Liver (tissue), 9 donors: ENCODE data around the gene GTF2IRD1. TPM values are rescaled to one million over a fixed set of nuclear protein-coding genes. Genes with fewer than 3 reads are reported as not detected.

Source experiments
- DNase-seq: peaks from one replicate; pipeline ENCODE4 v3.0.0-alpha.2; 2017; ENCODE audit warnings: low spot score
- H3K27ac ChIP-seq, 2 donors: one replicate each; pipeline ENCODE4 v1.7.0; 2013; ENCODE audit warnings: inconsistent platforms in 2 of 2, low read length in 2 of 2, control low read depth in 1 of 2, low read depth in 1 of 2, mild to moderate bottlenecking in 1 of 2
- H3K27me3 ChIP-seq, 4 donors: one replicate each; pipeline versions ENCODE4 v1.6.1 to v1.7.0; 2013; ENCODE audit warnings: low read length in 3 of 4, inconsistent platforms in 1 of 4, mild to moderate bottlenecking in 1 of 4, moderate library complexity in 1 of 4; ENCODE audit not compliant: control insufficient read depth in 4 of 4, insufficient read depth in 4 of 4
- H3K36me3 ChIP-seq, 4 donors: one replicate each; pipeline versions ENCODE4 v1.6.1 to v1.7.0; 2013; ENCODE audit warnings: low read length in 3 of 4, mild to moderate bottlenecking in 3 of 4, low read depth in 1 of 4, moderate library complexity in 1 of 4; ENCODE audit not compliant: control insufficient read depth in 4 of 4, insufficient read depth in 3 of 4
- H3K4me1 ChIP-seq, 4 donors: one replicate each; pipeline versions ENCODE4 v1.6.1 to v1.7.0; 2013; ENCODE audit warnings: low read length in 3 of 4, mild to moderate bottlenecking in 3 of 4, moderate library complexity in 1 of 4; ENCODE audit not compliant: control insufficient read depth in 4 of 4, insufficient read depth in 4 of 4
- H3K4me3 ChIP-seq, 3 donors: one replicate each; pipeline versions ENCODE4 v1.6.1 to v1.7.0; 2013; ENCODE audit warnings: low read length in 3 of 3, control low read depth in 1 of 3, low read depth in 1 of 3, mild to moderate bottlenecking in 1 of 3
- H3K9ac ChIP-seq, 2 donors: one replicate each; pipeline ENCODE4 v1.7.0; 2013; ENCODE audit warnings: low read length in 2 of 2, mild to moderate bottlenecking in 2 of 2, moderate library complexity in 2 of 2, control low read depth in 1 of 2, low read depth in 1 of 2
- H3K9me3 ChIP-seq, 4 donors: one replicate each; pipeline versions ENCODE4 v1.6.1 to v1.7.0; 2013; ENCODE audit warnings: low read length in 3 of 4; ENCODE audit not compliant: control insufficient read depth in 4 of 4
- CTCF ChIP-seq: fragments of 150-350 bp; IDR thresholded peaks from 2 replicates; pipeline ENCODE4 v1.5.1; 2017; ENCODE audit warnings: improper control_type of control experiment, low read depth, low read length; ENCODE audit not compliant: missing input control
- EGR1 ChIP-seq, 2 donors: IDR thresholded peaks; 2 replicates each; pipeline ENCODE4 v1.6.1; 2016 to 2018; ENCODE audit warnings: antibody characterized with exemption in 2 of 2, low read depth in 2 of 2
- HNF4A ChIP-seq, 2 donors: conservative IDR thresholded peaks; 2 replicates each; pipeline ENCODE4 v1.6.1; 2016; ENCODE audit warnings: antibody characterized with exemption in 2 of 2, mild to moderate bottlenecking in 2 of 2
- HNF4G ChIP-seq: IDR thresholded peaks from 2 replicates; pipeline ENCODE4 v1.6.1; 2016; ENCODE audit warnings: antibody characterized with exemption
- JUND ChIP-seq, 2 donors: IDR thresholded peaks; 2 replicates each; pipeline ENCODE4 v1.6.1; 2016; ENCODE audit warnings: antibody characterized with exemption in 2 of 2
- NR2F2 ChIP-seq: IDR thresholded peaks from 2 replicates; pipeline ENCODE4 v1.6.1; 2016; ENCODE audit warnings: antibody characterized with exemption
- RXRA ChIP-seq, 2 donors: IDR thresholded peaks; 2 replicates each; pipeline ENCODE4 v1.6.1; 2017 to 2018; ENCODE audit warnings: antibody characterized with exemption in 2 of 2, mild to moderate bottlenecking in 1 of 2
- SP1 ChIP-seq: IDR thresholded peaks from 2 replicates; pipeline ENCODE4 v1.6.1; 2018; ENCODE audit warnings: antibody characterized with exemption, mild to moderate bottlenecking
- YY1 ChIP-seq: IDR thresholded peaks from 2 replicates; pipeline ENCODE4 v1.6.1; 2016; ENCODE audit warnings: antibody characterized with exemption, mild to moderate bottlenecking
- ZBTB33 ChIP-seq: IDR thresholded peaks from 2 replicates; pipeline ENCODE4 v1.6.1; 2016; ENCODE audit warnings: antibody characterized with exemption
- WGBS: extraction: QIAGEN DNeasy Blood & Tissue Kit; methylation state at CpG from one replicate; pipeline ENCODE4 v1.1.7; 2013; 5-methylcytosine and 5-hydroxymethylcytosine counted together
- polyA plus RNA-seq, 2 donors: library from polyadenylated mRNA; stranded (reverse) in 1 of 2; unstranded in 1 of 2; fragments of 200-250 nt in 1 of 2; fragments of >200 nt in 1 of 2; fragmentation: Nextera tagmentation in 1 of 2; extraction: Ambion mirVana in 1 of 2; gene quantifications; one replicate each; pipeline versions ENCODE4 v1.2.1 to v1.2.3, GENCODE V29; 2013 to 2015
- total RNA-seq, 2 donors: library from RNA; depleted of rRNA; stranded (reverse); fragments of >200 nt; gene quantifications; one replicate each; pipeline ENCODE4 v1.2.3, GENCODE V29; 2014
- donor health status: healthy.
- donor health status: healthy.
- donor health status: healthy.
- donor health status: healthy.
- donor health status: healthy.

Gene GTF2IRD1
- total and polyA plus RNA-seq, 4 donors = 2.0 to 7.4 (median 3.3) TPM

GRCh38 chr7:74586258-74587175, 132.8 kb downstream of the GTF2IRD1 start:
- Histone ChIP-seq H3K9me3 (no peaks in the 10 kb centered on the region), H3K27ac (no peak overlapping the region), H3K27me3 (no peaks in the 10 kb centered on the region), H3K9ac (no peak overlapping the region), H3K4me3 (no peak overlapping the region), H3K4me1 (peaks cover 0 to 6% (median 2%) of the 10 kb centered on the region in 4 donors), H3K36me3 (peaks cover 0 to 2% (median 0%) of the 10 kb centered on the region in 4 donors)
- DNase-seq = no peak
- no peak for TF ChIP-seq JUND (IDR thresholded peaks at IDR 0.05)
- TF ChIP-seq ZBTB33 = no peak
- no peak for TF ChIP-seq NR2F2
- no peak for TF ChIP-seq EGR1 (IDR thresholded peaks at IDR 0.05; ENCODE audit: low read depth in 2 of 2)
- WGBS = 91% methylated on average over 18 of the region's 18 CpGs

GRCh38 chr7:74587435-74588126, 133.9 kb downstream of the GTF2IRD1 start:
- peak; percentile 62 for DNase-seq
- no peaks in the 10 kb centered on the region for H3K27me3 ChIP-seq
- H3K9me3 ChIP-seq = no peaks in the 10 kb centered on the region
- no peak overlapping the region for H3K9ac ChIP-seq
- peak overlapping the region; percentile 34 to 69 for H3K27ac ChIP-seq
- TF ChIP-seq NR2F2 (peak; percentile 41), CTCF (no peak), YY1 (no peak)
- WGBS = 64% methylated on average over 13 of the region's 13 CpGs
- H3K4me1 ChIP-seq = peaks cover 0 to 5% (median 2%) of the 10 kb centered on the region in 4 donors
- H3K36me3 ChIP-seq = peaks cover 0 to 2% (median 0%) of the 10 kb centered on the region in 4 donors
- no peak overlapping the region for H3K4me3 ChIP-seq

- TF ChIP-seq JUND (IDR thresholded peaks at IDR 0.05) (no peak), RXRA (IDR thresholded peaks at IDR 0.05) (peak; percentile 29 to 77), SP1 (peak; percentile 27), HNF4A (conservative IDR thresholded peaks at IDR 0.05) (peak; percentile 73 to 85), HNF4G (peak; percentile 11), NR2F2 (peak; percentile 21)
- DNase-seq = no peak
- H3K9ac ChIP-seq = no peak overlapping the region
- H3K4me1 ChIP-seq = peaks cover 0 to 5% (median 2%) of the 10 kb centered on the region in 4 donors
- no peaks in the 10 kb centered on the region for H3K9me3 ChIP-seq
- H3K36me3 ChIP-seq = peaks cover 0 to 3% (median under 1%) of the 10 kb centered on the region in 4 donors
- 75% methylated on average over 16 of the region's 16 CpGs for WGBS
- H3K27me3 ChIP-seq = no peaks in the 10 kb centered on the region
- H3K27ac ChIP-seq = no peak overlapping the region
- no peak overlapping the region for H3K4me3 ChIP-seq
Measured at GRCh38 chr7:74590813-74591212, 137.1 kb downstream of the GTF2IRD1 start.
